AML-193 (cell line): ENCODE data around the gene TRAPPC2L.

Source experiments
- DNase-seq, 2 experiments: peaks; one replicate each; lab custom pipeline; 2025; lab: John Stamatoyannopoulos, UW

TRAPPC2L gene

GRCh38 chr16:88856828-88857727 is at the start of gene TRAPPC2L, which contains the start of gene GALNS:
TRAPPC2L (plus strand) TSS chr16:88857127; CDS start chr16:88857151, 24 bp downstream.
GALNS (minus strand) TSS chr16:88856947; CDS start chr16:88856877, 70 bp downstream.
- peak; percentile 90 to 96 for DNase-seq

GRCh38 chr16:88807142-88807625 is 49.7 kb upstream of the TRAPPC2L start:
- no peak for DNase-seq

- no peak for DNase-seq
These were observed 49.1 kb upstream of the TRAPPC2L start for GRCh38 chr16:88807626-88808453.

GRCh38 chr16:88809068-88809675 is 47.8 kb upstream of the TRAPPC2L start:
- no peak for DNase-seq

- no peak for DNase-seq
These were observed 47.2 kb upstream of the TRAPPC2L start for GRCh38 chr16:88809676-88810165.

GRCh38 chr16:88810166-88810911 is 46.6 kb upstream of the TRAPPC2L start:
- peak; percentile 35 to 45 for DNase-seq

- DNase-seq, result peak; percentile 43 to 60
These were observed 45.8 kb upstream of the TRAPPC2L start for GRCh38 chr16:88810912-88811768.

- peak; percentile 80 to 84 for DNase-seq
These were observed 45.0 kb upstream of the TRAPPC2L start, which contains the start of gene APRT for GRCh38 chr16:88811769-88812512. APRT (minus strand) TSS chr16:88811928; CDS start chr16:88811899, 29 bp downstream.

GRCh38 chr16:88812513-88813268 is 44.2 kb upstream of the TRAPPC2L start:
- peak; percentile 65 to 77 for DNase-seq

GRCh38 chr16:88813269-88814143 is 43.4 kb upstream of the TRAPPC2L start:
- DNase-seq, result no peak

- no peak for DNase-seq
These were observed 42.8 kb upstream of the TRAPPC2L start for GRCh38 chr16:88814144-88814502.

- DNase-seq, result no peak
These were observed 41.7 kb upstream of the TRAPPC2L start for GRCh38 chr16:88815227-88815626.

- DNase-seq, result peak; percentile 32 to 45
These were observed 40.9 kb upstream of the TRAPPC2L start for GRCh38 chr16:88815901-88816589.

- no peak for DNase-seq
These were observed 40.0 kb upstream of the TRAPPC2L start for GRCh38 chr16:88816736-88817535.

GRCh38 chr16:88817785-88818574 is 38.9 kb upstream of the TRAPPC2L start:
- DNase-seq, result no peak

GRCh38 chr16:88818575-88818874 is 38.4 kb upstream of the TRAPPC2L start:
- no peak for DNase-seq
